Skeletal muscle satellite cell (primary cell): ENCODE data around the gene PIGM.
A peak's percentile ranks its signal among the peaks of the same experiment; 100 is the strongest.

Experiments
- H3K27me3 ChIP-seq: 2 replicates; pipeline ENCODE4 v1.7.0; 2013; ENCODE audit warnings: low read length; ENCODE audit not compliant: control insufficient read depth, insufficient read depth
- H3K36me3 ChIP-seq: 2 replicates; pipeline ENCODE4 v1.7.0; 2013; ENCODE audit warnings: mild to moderate bottlenecking, control low read depth, low read length; ENCODE audit not compliant: insufficient read depth
- H3K4me1 ChIP-seq: 2 replicates; pipeline ENCODE4 v1.7.0; 2013; ENCODE audit warnings: low read length; ENCODE audit not compliant: control insufficient read depth, insufficient read depth
- H3K4me2 ChIP-seq: 2 replicates; pipeline ENCODE4 v1.7.0; 2013; ENCODE audit warnings: mild to moderate bottlenecking, low read length
- H3K4me3 ChIP-seq: 2 replicates; pipeline ENCODE4 v1.7.0; 2013; ENCODE audit warnings: low read length
- H3K9ac ChIP-seq: 2 replicates; pipeline ENCODE4 v1.7.0; 2013; ENCODE audit warnings: mild to moderate bottlenecking, low read depth, low read length, moderate library complexity
- H3K9me3 ChIP-seq: replicated peaks from 2 replicates; pipeline ENCODE4 v1.7.0; 2013; ENCODE audit warnings: mild to moderate bottlenecking, control low read depth, low read length

Gene PIGM

DNA sequence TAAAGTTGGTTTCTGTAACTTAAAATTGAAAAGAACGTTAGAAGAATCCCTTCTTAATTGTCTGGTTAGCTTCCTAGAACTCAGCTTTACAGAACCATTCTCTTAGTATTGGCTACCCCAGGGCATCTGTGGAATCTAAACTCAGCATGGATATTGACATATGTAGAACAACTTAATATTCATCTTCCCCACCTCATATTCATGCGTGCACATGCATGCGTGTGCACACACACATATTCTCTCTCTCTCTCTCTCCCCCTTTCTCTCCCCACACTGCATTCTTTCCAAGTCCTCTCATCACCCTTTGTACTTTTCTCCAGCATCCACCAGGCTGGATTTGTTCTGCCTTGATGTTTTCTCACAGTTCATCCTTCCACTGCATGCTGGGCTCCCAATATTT, 13.4 kb downstream of the PIGM start:
- Histone ChIP-seq H3K4me1 (peaks cover 13% of the 10 kb centered on the region), H3K4me2 (peak overlapping the region; percentile 56), H3K4me3 (no peak overlapping the region), H3K9me3 (no peaks in the 10 kb centered on the region), H3K36me3 (no peaks in the 10 kb centered on the region), H3K9ac (no peak overlapping the region), H3K27me3 (no peaks in the 10 kb centered on the region)

- Histone ChIP-seq H3K9me3 (no peaks in the 10 kb centered on the region), H3K9ac (no peak overlapping the region), H3K4me3 (no peak overlapping the region), H3K4me1 (peaks cover 13% of the 10 kb centered on the region), H3K27me3 (no peaks in the 10 kb centered on the region), H3K4me2 (no peak overlapping the region), H3K36me3 (no peaks in the 10 kb centered on the region)
These were observed 14.2 kb downstream of the PIGM start for GRCh38 chr1:160017592-160017991.

- H3K4me2 ChIP-seq: no peak overlapping the region
- no peaks in the 10 kb centered on the region for H3K9me3 ChIP-seq
- no peak overlapping the region for H3K4me3 ChIP-seq
- no peaks in the 10 kb centered on the region for H3K4me1 ChIP-seq
- peaks cover 22% of the 10 kb centered on the region for H3K27me3 ChIP-seq
- H3K9ac ChIP-seq: no peak overlapping the region
- H3K36me3 ChIP-seq: no peaks in the 10 kb centered on the region
These were observed 20.0 kb downstream of the PIGM start for GRCh38 chr1:160011781-160012180.

DNA sequence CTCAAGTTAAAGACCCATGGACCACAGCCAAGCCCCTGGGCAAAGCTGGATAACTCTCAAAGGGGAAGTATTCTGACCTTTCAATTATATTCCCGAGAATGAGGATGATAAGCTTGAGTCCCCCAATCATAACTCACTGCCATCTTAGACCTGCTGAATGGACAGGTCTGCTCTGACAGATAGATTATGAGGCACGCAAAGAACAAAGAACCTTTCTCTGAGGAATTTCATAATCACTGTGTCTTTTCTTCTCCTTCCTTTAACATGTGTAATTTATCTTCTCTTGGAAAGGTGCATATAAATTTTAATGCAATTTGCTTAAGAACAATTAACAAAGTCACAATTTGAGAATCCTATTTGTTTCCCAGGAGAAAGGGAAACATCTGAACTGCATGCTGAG, 22.0 kb downstream of the PIGM start:
- Histone ChIP-seq H3K4me3 (no peak overlapping the region), H3K4me2 (no peak overlapping the region), H3K27me3 (peaks cover 22% of the 10 kb centered on the region), H3K4me1 (no peaks in the 10 kb centered on the region), H3K9me3 (no peaks in the 10 kb centered on the region), H3K9ac (no peak overlapping the region), H3K36me3 (no peaks in the 10 kb centered on the region)

GRCh38 chr1:160009081-160009480, 22.7 kb downstream of the PIGM start:
- H3K9ac ChIP-seq: no peak overlapping the region
- H3K4me3 ChIP-seq: no peak overlapping the region
- no peaks in the 10 kb centered on the region for H3K4me1 ChIP-seq
- no peaks in the 10 kb centered on the region for H3K36me3 ChIP-seq
- H3K27me3 ChIP-seq: peaks cover 22% of the 10 kb centered on the region
- H3K4me2 ChIP-seq: no peak overlapping the region
- no peaks in the 10 kb centered on the region for H3K9me3 ChIP-seq

DNA sequence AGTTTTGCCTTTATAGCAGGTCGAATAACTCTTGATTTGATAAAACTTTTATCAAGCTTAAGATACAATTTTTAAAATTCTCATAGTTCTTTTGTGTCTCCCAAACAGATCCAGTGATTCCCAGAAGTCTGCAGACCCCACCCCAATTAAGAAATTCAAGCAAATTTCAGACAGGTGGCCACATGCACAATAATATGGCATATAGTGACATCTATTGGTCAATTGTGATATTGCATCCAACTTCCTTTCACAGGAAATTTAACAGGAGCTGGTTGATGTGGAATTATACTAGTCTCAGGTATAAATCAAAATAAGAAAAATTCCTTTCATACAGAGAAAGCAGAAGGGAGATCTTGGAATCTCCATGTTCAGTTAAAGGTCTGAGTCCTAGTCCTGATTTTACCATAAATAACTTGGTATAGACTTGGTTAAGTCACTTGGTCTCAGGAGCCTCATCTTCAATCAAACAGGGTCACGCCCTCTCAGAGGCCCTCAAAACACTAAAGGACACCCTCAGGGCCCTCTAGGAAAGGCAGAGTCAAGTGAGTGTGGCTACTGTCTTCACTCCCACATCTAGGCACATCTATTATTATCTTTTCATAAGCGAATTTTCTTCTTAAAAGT, 24.1 kb downstream of the PIGM start:
- Histone ChIP-seq H3K4me2 (no peak overlapping the region), H3K27me3 (peaks cover 22% of the 10 kb centered on the region), H3K9ac (no peak overlapping the region), H3K4me1 (no peaks in the 10 kb centered on the region), H3K36me3 (no peaks in the 10 kb centered on the region), H3K9me3 (no peaks in the 10 kb centered on the region), H3K4me3 (no peak overlapping the region)

GRCh38 chr1:160006312-160006940, 25.4 kb downstream of the PIGM start:
- peaks cover 22% of the 10 kb centered on the region for H3K27me3 ChIP-seq
- no peaks in the 10 kb centered on the region for H3K36me3 ChIP-seq
- no peak overlapping the region for H3K4me3 ChIP-seq
- H3K9me3 ChIP-seq: no peaks in the 10 kb centered on the region
- no peaks in the 10 kb centered on the region for H3K4me1 ChIP-seq
- no peak overlapping the region for H3K4me2 ChIP-seq
- no peak overlapping the region for H3K9ac ChIP-seq

- Histone ChIP-seq H3K36me3 (no peaks in the 10 kb centered on the region), H3K9ac (no peak overlapping the region), H3K4me3 (no peak overlapping the region), H3K4me1 (no peaks in the 10 kb centered on the region), H3K9me3 (no peaks in the 10 kb centered on the region), H3K4me2 (no peak overlapping the region), H3K27me3 (peaks cover 12% of the 10 kb centered on the region)
These were observed 26.7 kb downstream of the PIGM start for GRCh38 chr1:160005070-160005469.

- Histone ChIP-seq H3K4me1 (peaks cover 1% of the 10 kb centered on the region), H3K9me3 (no peaks in the 10 kb centered on the region), H3K27me3 (peaks cover 7% of the 10 kb centered on the region), H3K4me2 (no peak overlapping the region), H3K36me3 (no peaks in the 10 kb centered on the region), H3K9ac (no peak overlapping the region), H3K4me3 (no peak overlapping the region)
These were observed 27.4 kb downstream of the PIGM start for GRCh38 chr1:160004425-160004824.

DNA sequence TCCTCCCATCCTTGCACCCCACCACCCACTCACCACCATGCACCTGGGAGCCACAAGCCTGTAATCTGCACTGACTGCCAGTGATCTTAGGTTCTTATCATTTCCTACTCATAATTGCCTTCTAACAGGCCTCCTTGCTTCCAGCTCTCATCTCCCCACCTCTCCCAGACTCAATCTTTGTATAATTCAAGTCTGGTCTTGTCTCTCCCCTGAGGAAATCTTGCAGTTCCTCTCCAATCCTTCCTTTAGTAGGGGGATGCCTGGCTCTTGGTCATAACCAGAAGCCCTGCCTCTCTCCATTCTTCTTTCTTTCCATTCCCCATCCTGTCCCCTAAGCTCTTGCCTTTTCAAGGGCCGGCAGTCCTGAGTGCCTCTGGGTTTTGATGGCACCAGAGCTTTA, 27.8 kb downstream of the PIGM start:
- H3K4me3 ChIP-seq: no peak overlapping the region
- H3K4me1 ChIP-seq: peaks cover 6% of the 10 kb centered on the region
- no peaks in the 10 kb centered on the region for H3K9me3 ChIP-seq
- H3K36me3 ChIP-seq: no peaks in the 10 kb centered on the region
- no peak overlapping the region for H3K9ac ChIP-seq
- H3K27me3 ChIP-seq: peaks cover 3% of the 10 kb centered on the region
- no peak overlapping the region for H3K4me2 ChIP-seq

DNA sequence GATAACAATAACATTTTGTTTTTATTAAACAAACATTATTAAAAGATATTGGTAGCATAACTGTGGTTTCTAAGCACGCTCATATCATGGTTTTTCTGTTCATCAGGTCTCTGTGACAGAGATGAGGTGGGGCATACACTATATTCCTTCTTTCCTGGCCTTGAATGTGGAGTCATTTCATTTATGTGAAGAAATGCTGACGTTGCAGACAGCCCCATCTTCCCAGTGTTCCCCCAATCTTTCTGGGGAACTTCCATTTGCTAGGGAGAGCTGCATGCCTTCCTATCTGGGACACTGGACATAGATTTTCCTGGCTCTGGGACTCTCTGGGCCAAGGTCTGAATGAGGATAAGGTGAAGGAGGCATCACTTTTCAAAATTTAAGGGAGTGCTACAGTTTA, 30.4 kb downstream of the PIGM start:
- no peak overlapping the region for H3K4me3 ChIP-seq
- no peaks in the 10 kb centered on the region for H3K27me3 ChIP-seq
- no peak overlapping the region for H3K4me2 ChIP-seq
- no peaks in the 10 kb centered on the region for H3K36me3 ChIP-seq
- H3K4me1 ChIP-seq: peaks cover 8% of the 10 kb centered on the region
- no peak overlapping the region for H3K9ac ChIP-seq
- H3K9me3 ChIP-seq: no peaks in the 10 kb centered on the region

DNA sequence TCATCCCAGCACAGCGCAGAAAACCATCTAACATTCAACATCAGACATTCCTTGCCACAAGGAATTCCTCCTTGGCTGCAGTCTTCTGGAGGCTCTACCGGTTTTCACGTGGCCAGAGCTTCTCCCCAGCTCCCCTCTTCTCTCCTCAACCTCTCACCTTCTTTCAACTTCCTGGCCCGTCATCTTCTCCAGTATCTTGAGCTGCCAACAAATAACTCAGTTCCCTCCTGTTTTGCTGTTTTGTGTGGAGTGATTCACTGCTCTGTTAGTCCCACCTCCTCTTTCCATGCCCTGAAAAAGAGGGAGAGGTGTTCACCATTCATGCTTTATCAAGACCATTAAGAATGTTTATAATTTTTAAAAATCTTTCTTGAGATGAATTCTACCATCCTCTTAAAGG, 32.6 kb downstream of the PIGM start:
- H3K4me3 ChIP-seq: no peak overlapping the region
- no peaks in the 10 kb centered on the region for H3K9me3 ChIP-seq
- no peak overlapping the region for H3K9ac ChIP-seq
- peaks cover 17% of the 10 kb centered on the region for H3K4me1 ChIP-seq
- H3K4me2 ChIP-seq: no peak overlapping the region
- no peaks in the 10 kb centered on the region for H3K36me3 ChIP-seq
- H3K27me3 ChIP-seq: no peaks in the 10 kb centered on the region
